Stimulated activated naive B cell treated with anti-CD40 and anti-IgM and Interleukin-4, amounts not matched to agents 10 μg/mL and 1 μg/mL and 100 μg/mL, for 72 hours (primary cell): ENCODE measurements around the gene ZNF681.
"Not testable (repeated sequence)": the region's sequence is repeated elsewhere in the genome, so short reads cannot be mapped to it uniquely, and the experiment has no call there.

ENCODE experiments used
- ATAC-seq, 2 donors: fragments of 150-1000 bp; cut with Tn5 transposase; replicated peaks; 2 replicates each; pipeline ENCODE4 v1.10.0; 2021; ENCODE audit warnings: moderate library complexity in 1 of 2
- DNase-seq: peaks from one replicate; pipeline ENCODE4 v3.0.0; 2021
- H3K27ac Mint-ChIP-seq: one replicate; pipeline ENCODE4 v1.8.0; 2022; ENCODE audit warnings: mild to moderate bottlenecking, mixed read lengths
- H3K27me3 Mint-ChIP-seq, 2 donors: one replicate each; pipeline ENCODE4 v1.8.0; 2022; ENCODE audit warnings: mixed read lengths in 2 of 2
- H3K36me3 Mint-ChIP-seq, 2 donors: one replicate each; pipeline ENCODE4 v1.8.0; 2022; ENCODE audit warnings: mixed read lengths in 2 of 2, mild to moderate bottlenecking in 1 of 2
- H3K4me1 Mint-ChIP-seq, 2 donors: one replicate each; pipeline ENCODE4 v1.8.0; 2022; ENCODE audit warnings: mixed read lengths in 2 of 2, mild to moderate bottlenecking in 1 of 2
- H3K4me3 Mint-ChIP-seq, 2 donors: one replicate each; pipeline ENCODE4 v1.8.0; 2022; ENCODE audit warnings: mild to moderate bottlenecking in 2 of 2, mixed read lengths in 2 of 2, moderate library complexity in 1 of 2
- H3K9me3 Mint-ChIP-seq, 2 donors: one replicate each; pipeline ENCODE4 v1.8.0; 2022; ENCODE audit warnings: mixed read lengths in 2 of 2, mild to moderate bottlenecking in 1 of 2

ZNF681 gene

DNA sequence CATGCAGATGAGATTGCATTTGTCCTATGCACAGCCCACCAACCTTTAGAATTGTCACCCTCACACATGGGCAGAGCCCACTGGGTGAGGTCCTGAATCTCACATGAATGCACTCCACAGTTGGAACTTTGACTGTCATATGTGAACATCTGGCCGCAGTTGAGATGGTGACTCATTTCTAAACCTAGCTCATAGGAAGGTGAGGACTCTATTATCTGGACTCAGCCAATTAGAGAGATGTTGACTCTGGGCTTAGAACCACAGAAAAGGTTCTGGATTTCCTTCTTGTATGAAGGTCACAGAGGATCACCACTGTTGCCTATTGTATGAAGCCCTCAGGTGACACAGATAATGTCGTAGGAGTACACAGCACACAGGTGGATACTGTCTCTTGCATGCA lies 25.6 kb upstream of the ZNF681 start:
- ATAC-seq (peak in 1 of 2 donors; percentile 23), DNase-seq (no peak)
- H3K36me3 Mint-ChIP-seq, result peaks cover 10 to 28% of the 10 kb centered on the region in 2 donors
- H3K27ac Mint-ChIP-seq, result no peak overlapping the region
- H3K9me3 Mint-ChIP-seq, result peaks cover 0 to 6% of the 10 kb centered on the region in 2 donors
- H3K4me1 Mint-ChIP-seq, result no peaks in the 10 kb centered on the region
- no peaks in the 10 kb centered on the region for H3K27me3 Mint-ChIP-seq
- no peak overlapping the region for H3K4me3 Mint-ChIP-seq

DNA sequence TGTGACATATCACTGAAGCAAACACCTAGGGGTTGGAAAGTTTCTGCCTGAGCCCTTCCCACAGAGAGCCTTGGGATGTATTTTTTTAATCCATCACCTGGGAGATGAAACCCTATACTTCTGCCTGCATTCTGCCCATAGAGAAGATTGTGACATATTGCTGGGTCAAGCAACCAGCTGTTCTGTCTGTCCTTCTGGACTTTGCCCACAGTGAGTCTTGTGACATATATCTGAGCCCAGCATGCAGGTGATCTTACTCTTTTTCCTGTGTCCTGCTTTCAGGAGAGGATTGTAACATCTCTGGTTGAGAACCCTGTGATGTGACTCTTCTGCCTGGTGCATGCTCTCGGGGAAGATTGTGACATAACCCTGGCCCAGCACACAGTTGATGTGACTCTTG lies 24.9 kb upstream of the ZNF681 start:
- peaks cover 14 to 31% of the 10 kb centered on the region in 2 donors for H3K36me3 Mint-ChIP-seq
- no peaks in the 10 kb centered on the region for H3K4me1 Mint-ChIP-seq
- no peaks in the 10 kb centered on the region for H3K27me3 Mint-ChIP-seq
- ATAC-seq (no peak), DNase-seq (no peak)
- no peak overlapping the region for H3K27ac Mint-ChIP-seq
- peaks cover 0 to 6% of the 10 kb centered on the region in 2 donors for H3K9me3 Mint-ChIP-seq
- no peak overlapping the region for H3K4me3 Mint-ChIP-seq

DNA sequence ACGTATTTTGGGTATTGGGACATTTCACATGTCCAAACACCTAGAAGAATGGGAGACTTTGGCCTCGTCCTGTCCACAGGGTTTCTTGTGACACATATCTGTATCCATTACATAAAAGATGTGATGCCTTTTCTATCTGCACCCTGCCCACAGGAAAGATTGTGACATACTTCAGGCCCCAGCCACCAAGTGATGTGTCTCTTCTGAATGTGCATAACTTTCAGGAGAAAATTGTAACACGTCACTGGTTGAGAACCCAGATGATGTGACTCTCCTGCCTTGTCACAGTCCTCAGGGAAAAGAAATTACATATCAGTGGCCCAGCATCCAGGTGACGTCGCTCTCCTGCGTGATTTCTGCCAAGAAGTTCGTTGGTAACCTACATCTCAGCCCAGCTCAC lies 21.0 kb upstream of the ZNF681 start:
- H3K4me1 Mint-ChIP-seq, result no peaks in the 10 kb centered on the region
- H3K4me3 Mint-ChIP-seq, result no peak overlapping the region
- no peaks in the 10 kb centered on the region for H3K27me3 Mint-ChIP-seq
- peaks cover 21 to 28% of the 10 kb centered on the region in 2 donors for H3K36me3 Mint-ChIP-seq
- ATAC-seq (no peak), DNase-seq (no peak)
- no peak overlapping the region for H3K27ac Mint-ChIP-seq
- H3K9me3 Mint-ChIP-seq, result peaks cover 0 to 6% of the 10 kb centered on the region in 2 donors

DNA sequence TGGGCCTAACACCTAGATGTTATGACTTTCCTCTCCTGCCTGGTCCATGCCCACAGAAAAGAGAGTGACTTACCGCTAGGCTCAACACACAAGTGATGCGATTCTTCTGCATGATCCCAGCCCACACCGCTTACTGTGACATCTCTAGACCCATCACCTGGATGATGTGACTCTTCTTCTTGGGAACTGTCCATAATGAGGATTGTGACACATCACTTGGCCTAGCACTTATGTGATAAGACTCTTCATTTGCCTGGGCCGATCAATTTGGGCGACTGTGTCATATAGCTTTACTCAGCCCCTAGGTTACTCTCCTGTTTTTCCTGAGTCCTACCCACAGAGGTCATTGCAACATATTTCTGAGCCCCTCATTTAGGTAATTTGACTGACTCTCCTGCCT lies 19.9 kb upstream of the ZNF681 start:
- Mint-ChIP-seq H3K4me3 (no peak overlapping the region), H3K4me1 (no peaks in the 10 kb centered on the region), H3K27ac (no peak overlapping the region), H3K27me3 (no peaks in the 10 kb centered on the region), H3K36me3 (peaks cover 21 to 28% of the 10 kb centered on the region in 2 donors), H3K9me3 (peaks cover 0 to 6% of the 10 kb centered on the region in 2 donors)
- ATAC-seq (no peak), DNase-seq (no peak)

DNA sequence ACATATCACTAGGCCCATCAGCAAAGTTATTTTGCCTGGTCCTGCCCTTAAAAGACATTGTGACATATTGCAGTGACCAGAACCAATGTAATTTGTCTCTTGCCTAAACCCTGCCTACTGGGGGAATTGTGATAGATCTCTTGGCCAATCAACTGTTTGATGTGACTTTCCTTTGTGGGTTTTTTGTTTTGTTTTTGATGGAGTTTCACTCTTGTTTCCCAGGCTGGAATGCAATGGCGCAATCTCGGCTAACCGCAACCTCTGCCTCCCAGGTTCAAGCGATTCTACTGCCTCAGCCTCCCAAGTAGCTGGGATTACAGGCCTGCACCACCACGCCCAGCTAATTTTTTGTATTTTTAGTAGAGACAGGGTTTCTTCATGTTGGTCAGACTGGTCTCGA lies 19.3 kb upstream of the ZNF681 start:
- not testable (repeated sequence) for ATAC-seq, H3K27ac Mint-ChIP-seq, H3K9me3 Mint-ChIP-seq, H3K4me3 Mint-ChIP-seq, H3K4me1 Mint-ChIP-seq, H3K27me3 Mint-ChIP-seq, DNase-seq
- peaks cover 21 to 28% of the 10 kb centered on the region in 2 donors for H3K36me3 Mint-ChIP-seq

DNA sequence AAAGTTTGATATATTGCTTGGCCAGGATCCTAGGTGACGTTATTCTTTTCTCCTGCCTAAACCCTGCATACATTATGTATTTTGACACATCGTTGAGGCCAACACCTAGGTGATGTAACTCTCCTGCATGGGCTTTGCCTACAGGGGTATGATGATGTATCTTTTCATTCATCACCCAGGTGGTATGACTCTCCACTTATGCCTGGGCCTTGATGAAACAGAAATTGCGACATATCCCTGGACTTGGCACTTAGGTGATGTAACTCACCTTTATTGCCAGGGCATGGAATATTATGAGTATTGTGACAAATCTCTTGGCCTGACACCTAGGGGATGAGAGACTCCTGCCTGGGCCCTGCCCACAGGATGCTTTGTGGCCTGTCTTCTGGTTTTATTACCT lies 18.5 kb upstream of the ZNF681 start:
- peaks cover 15 to 25% of the 10 kb centered on the region in 2 donors for H3K36me3 Mint-ChIP-seq
- H3K4me1 Mint-ChIP-seq, result peaks cover 0 to 4% of the 10 kb centered on the region in 2 donors
- ATAC-seq (no peak), DNase-seq (no peak)
- no peak overlapping the region for H3K27ac Mint-ChIP-seq
- no peaks in the 10 kb centered on the region for H3K27me3 Mint-ChIP-seq
- H3K9me3 Mint-ChIP-seq, result peaks cover 0 to 3% of the 10 kb centered on the region in 2 donors
- no peak overlapping the region for H3K4me3 Mint-ChIP-seq

DNA sequence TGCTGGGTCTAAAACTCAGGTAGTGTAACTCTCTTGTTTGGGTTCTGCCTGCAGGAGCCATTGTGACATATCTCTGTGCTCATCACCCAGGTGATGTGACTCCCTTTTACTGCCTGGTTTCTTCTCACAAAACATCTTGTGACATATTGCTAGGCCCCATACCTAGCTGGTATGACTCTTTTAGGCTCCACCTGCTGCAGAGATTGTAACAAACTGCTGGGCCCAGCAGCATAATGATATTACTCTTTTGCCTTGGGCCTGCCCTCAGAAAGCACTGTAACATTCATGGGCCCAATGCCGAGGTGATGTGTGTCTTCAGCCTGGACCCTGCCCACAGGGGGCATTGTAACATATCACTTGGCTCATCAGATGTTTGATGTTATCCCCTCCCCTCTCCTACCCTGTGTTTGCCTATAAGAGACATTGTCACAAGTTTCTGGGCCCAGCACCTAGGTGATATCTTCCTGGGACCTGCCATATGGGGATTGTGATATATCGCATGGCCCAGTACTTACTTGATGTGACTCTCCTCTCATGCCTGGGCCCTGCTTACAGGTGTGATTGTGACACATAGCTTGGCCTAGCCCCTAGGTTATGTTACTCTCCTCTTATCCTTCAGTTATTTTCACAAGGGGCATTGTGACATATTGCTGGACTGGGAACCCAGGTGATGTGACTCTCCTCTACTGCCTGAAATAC lies 18.0 kb upstream of the ZNF681 start:
- Mint-ChIP-seq H3K27ac (no peak overlapping the region), H3K4me1 (peaks cover 0 to 8% of the 10 kb centered on the region in 2 donors), H3K36me3 (peaks cover 15 to 20% of the 10 kb centered on the region in 2 donors), H3K9me3 (peaks cover 0 to 3% of the 10 kb centered on the region in 2 donors), H3K27me3 (no peaks in the 10 kb centered on the region), H3K4me3 (no peak overlapping the region)
- DNase-seq, result no peak
- no peak for ATAC-seq

DNA sequence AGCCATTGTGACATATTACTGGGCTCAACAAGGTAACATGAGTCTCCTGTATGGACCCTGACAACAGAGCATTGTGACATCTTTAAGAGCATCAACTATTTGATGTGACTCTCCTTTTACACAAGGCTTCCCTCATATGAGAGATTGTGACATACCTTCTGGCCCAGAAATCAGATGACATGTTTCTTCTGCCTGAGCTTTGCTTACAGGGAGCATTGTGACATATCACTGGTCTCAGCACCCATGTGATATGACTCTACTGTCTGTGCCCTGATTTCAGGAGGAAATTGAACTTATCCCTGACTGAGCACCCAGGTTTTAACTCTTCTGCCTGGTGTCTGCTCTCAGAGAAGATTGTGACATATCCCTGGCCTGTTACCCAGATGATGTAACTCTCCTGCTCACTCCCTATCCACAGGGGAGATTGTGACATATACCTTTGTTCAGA lies 15.9 kb upstream of the ZNF681 start:
- H3K9me3 Mint-ChIP-seq, result no peaks in the 10 kb centered on the region
- no peaks in the 10 kb centered on the region for H3K27me3 Mint-ChIP-seq
- DNase-seq (no peak), ATAC-seq (no peak)
- peaks cover 0 to 8% of the 10 kb centered on the region in 2 donors for H3K4me1 Mint-ChIP-seq
- H3K27ac Mint-ChIP-seq, result no peak overlapping the region
- no peak overlapping the region for H3K4me3 Mint-ChIP-seq
- H3K36me3 Mint-ChIP-seq, result peaks cover 17 to 19% of the 10 kb centered on the region in 2 donors

DNA sequence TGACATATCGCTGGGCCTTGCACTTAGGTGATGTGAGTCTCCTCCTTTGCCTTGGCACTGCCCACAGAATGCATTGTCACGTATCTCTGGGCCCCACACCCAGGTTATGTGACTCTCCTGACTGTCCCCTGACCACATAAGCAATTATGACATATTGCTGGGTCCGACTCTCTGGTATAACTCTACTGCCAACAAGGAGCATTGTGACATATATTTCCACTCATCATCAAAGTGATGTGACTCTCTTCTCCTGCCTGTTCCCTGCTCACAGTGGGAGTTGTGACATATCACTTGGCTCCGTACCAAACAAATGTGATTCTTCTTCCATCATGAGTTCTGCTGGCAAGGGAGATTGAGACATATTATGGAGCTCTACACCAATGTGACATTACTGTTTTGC lies 15.4 kb upstream of the ZNF681 start:
- Mint-ChIP-seq H3K4me1 (peaks cover 0 to 8% of the 10 kb centered on the region in 2 donors), H3K36me3 (peaks cover 13 to 15% of the 10 kb centered on the region in 2 donors)

DNA sequence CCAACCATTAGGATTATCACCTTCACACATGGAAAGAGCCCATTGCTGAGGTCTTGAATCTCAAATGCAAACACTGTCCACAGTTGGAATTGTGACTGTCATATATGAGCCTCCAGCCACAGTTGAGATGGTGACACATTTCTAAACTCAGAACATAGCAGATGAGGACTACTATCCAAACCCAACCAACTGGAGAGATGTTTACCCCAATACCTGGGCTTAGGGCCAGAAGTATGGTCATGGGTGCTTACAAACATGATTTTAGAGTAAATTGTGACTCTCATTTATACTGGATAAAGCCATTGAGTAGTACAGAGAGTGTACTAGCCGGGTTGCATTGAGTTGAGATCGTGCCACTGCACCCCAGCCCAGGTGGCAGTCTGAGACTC lies 14.0 kb upstream of the ZNF681 start:
- DNase-seq (no peak), ATAC-seq (no peak)

More for the DNA sequence above, 15.4 kb upstream of the ZNF681 start:
- H3K27ac Mint-ChIP-seq, result no peak overlapping the region
- ATAC-seq, result no peak
- DNase-seq, result no peak
- no peaks in the 10 kb centered on the region for H3K9me3 Mint-ChIP-seq
- no peaks in the 10 kb centered on the region for H3K27me3 Mint-ChIP-seq
- no peak overlapping the region for H3K4me3 Mint-ChIP-seq

DNA sequence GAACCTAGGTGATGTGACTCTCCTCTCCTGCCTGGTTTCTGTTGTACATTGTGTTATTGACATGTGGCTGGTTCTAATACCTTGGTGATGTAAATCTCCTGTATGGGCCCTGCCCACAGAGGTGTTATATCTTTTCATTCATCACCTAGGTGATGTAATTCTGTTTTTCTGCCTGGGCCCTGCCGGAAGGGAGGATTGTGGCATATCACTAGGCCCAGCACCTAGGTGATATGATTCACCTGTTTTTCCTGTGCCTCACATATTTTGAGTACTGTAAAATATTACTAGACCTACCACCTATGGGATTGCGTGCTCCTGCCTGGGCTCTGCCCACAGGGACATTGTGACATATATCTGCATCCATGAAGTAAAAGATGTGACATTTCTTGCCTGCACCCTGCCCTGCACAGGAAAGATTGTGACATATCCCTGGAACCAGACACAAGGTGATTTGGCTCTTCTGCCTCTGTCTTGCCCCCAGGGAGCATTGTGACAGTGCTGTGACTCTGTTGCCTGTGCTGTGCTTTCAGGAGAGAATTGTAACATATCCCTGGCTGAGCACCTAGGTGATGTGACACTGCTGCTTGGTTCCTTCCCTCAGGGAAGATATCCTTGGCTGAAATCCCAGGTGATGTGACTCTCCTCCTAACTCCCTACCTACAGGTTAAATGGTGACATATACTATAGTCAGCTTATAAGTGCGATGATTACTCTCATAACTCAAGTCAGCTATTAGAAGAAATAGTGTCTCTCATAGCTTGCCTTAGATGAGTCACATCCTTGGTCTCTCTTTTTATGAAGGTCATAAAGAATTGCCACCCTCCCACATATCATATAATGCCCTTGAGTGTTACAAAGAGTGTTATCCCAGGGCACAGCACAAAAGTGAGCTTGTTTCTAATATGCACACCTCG lies 13.3 kb upstream of the ZNF681 start:
- Mint-ChIP-seq H3K27me3 (no peaks in the 10 kb centered on the region), H3K27ac (no peak overlapping the region), H3K4me1 (peaks cover 0 to 8% of the 10 kb centered on the region in 2 donors), H3K9me3 (no peaks in the 10 kb centered on the region), H3K4me3 (no peak overlapping the region), H3K36me3 (peaks cover 4 to 8% of the 10 kb centered on the region in 2 donors)
- DNase-seq, result no peak
- no peak for ATAC-seq

More for the DNA sequence above, 14.0 kb upstream of the ZNF681 start:
- peaks cover 4 to 8% of the 10 kb centered on the region in 2 donors for H3K36me3 Mint-ChIP-seq
- H3K9me3 Mint-ChIP-seq, result no peaks in the 10 kb centered on the region
- no peaks in the 10 kb centered on the region for H3K27me3 Mint-ChIP-seq
- peaks cover 0 to 8% of the 10 kb centered on the region in 2 donors for H3K4me1 Mint-ChIP-seq
- no peak overlapping the region for H3K27ac Mint-ChIP-seq
- no peak overlapping the region for H3K4me3 Mint-ChIP-seq

DNA sequence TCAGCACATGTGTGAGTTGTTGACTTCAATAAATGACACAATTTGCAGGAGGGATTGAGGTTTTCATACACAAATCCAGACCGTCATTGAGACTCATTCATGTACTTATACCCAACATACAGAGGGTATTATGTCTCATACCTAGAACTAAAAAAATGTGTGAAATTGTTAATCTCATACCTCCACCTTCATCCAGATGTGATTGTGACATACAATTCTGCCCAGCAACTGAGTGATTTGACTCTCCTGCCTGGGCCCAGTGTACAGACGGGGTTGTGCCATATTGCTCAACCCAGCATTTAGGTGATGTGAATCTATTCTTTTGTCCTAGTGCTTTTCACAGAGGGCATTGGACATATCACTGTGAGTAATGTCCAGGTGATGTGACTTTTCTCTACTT lies 12.6 kb upstream of the ZNF681 start:
- Mint-ChIP-seq H3K9me3 (no peaks in the 10 kb centered on the region), H3K36me3 (peaks cover 4 to 8% of the 10 kb centered on the region in 2 donors), H3K27ac (no peak overlapping the region), H3K27me3 (no peaks in the 10 kb centered on the region), H3K4me1 (peaks cover 0 to 8% of the 10 kb centered on the region in 2 donors), H3K4me3 (no peak overlapping the region)
- ATAC-seq (peak in 1 of 2 donors; percentile 27), DNase-seq (no peak)

DNA sequence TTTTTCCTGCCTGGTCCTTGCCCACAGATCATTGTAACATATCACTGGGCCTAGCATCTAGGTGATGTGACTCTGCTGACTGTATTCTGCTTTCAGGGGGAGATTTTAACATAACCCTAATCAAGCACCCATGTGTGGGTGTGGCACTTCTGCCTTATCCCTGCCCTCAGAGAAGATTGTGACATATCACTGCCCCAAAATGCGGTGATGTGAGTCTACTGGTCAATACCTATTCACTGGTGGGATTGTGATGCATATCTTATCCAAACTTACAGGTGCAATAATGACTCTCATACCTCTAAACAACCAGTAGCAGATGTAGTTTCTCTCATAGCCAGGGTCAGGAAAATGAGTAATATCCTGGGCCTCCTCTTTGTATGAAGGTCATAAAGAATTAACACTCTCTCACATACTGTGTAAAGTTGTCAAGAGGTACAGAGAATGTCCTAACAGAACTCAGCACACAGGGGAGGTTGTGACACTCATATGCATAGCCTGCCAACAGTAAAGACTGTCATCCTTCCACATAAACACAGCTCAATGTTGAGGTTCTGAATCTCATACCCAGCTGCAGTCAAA lies 12.1 kb upstream of the ZNF681 start:
- no peak for ATAC-seq
- DNase-seq, result no peak
- peaks cover 4 to 8% of the 10 kb centered on the region in 2 donors for H3K36me3 Mint-ChIP-seq
- no peaks in the 10 kb centered on the region for H3K9me3 Mint-ChIP-seq
- no peaks in the 10 kb centered on the region for H3K27me3 Mint-ChIP-seq
- H3K4me1 Mint-ChIP-seq, result peaks cover 0 to 8% of the 10 kb centered on the region in 2 donors
- H3K4me3 Mint-ChIP-seq, result no peak overlapping the region
- no peak overlapping the region for H3K27ac Mint-ChIP-seq

DNA sequence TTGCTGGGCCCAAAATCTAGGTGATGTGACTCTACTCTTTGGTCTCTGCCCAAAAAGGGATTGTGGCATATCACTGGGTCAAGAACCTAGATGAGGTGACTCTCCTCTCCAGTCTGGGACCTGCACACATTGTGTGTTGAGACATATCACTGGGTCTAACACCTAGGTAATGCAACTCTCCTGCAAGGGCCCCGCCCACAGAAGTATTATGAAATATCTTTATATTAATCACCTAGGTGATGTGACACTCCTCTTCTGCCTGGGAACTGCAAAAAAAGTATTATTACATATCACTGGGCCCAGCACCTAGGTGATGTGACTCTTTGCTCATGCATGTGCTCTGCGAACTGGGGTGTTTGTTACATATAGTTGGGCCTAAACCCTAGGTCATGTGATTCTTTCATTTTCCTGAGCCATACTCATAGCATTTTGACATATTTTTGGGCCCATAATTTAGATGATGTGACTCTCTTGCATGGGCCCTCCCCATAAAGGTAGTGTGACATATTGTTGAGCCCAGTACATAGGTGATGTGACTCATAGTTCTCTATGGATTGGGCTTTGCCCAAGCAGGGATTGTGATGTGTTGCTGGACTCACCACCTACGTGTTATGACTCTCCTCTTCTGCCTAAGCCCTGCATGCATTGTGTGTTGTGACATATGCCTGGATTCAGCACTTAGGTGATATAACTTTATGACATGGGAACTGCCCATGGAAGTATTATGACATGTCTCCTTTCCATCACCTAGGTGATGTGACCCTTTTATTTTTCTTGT lies 11.2 kb upstream of the ZNF681 start:
- Mint-ChIP-seq H3K4me1 (peaks cover 0 to 9% of the 10 kb centered on the region in 2 donors), H3K4me3 (no peak overlapping the region), H3K36me3 (peaks cover 4 to 8% of the 10 kb centered on the region in 2 donors), H3K27ac (no peak overlapping the region), H3K9me3 (no peaks in the 10 kb centered on the region), H3K27me3 (no peaks in the 10 kb centered on the region)
- DNase-seq, result no peak
- no peak for ATAC-seq
